Measurements from ENCODE around the gene CACNA1B.
A peak's percentile ranks its signal among the peaks of the same experiment; 100 is the strongest.

The CACNA1B gene

DNA sequence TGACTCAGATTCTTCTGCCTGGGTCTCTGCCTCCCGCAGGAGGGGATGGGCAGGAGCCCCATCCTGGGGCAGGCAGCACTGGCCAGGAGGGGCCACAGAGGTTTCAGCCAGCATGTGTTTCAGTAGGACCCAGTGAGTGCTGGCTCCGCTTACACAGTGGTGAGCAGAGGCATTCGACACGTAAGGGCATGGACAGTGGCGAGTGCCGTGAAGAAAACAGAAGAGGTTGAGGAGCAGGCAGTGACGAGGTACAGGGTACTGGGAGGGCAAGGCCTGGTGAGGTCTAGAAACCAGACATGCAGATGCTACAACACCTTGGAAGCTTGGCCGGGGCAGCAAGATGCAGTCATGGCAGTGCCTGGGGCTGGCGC, 41.5 kb downstream of the CACNA1B start:
- Mint-ChIP-seq H3K36me3 (ENCODE audit: low read depth) (no peaks in the 10 kb centered on the region), H3K9me3 (peaks cover 6% of the 10 kb centered on the region)

DNA sequence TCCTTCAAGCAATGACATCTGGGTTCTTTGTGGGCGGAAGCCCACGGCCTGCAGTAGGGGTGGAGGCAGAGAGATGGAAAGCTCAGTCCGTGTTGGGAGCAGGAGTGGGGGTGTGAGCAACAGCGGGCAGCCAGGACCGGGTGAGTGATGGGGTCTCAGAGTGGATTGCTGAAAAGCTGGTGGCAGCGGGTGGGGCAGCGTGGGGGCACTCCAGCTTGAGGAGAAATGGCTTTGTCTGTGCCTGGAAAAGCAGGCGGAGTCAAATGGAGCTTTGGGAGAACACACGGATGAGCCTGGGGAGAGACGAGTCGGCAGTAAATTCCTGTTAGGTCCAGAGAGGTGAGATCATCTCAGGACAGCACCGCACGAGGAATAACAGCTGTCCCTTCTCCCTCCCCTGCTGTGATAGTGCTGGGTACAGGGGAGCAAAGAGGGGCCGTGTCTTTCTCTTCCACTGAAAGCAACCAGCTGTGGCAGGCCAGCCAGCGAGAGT, 42.1 kb downstream of the CACNA1B start:
- Mint-ChIP-seq H3K27me3 (ENCODE audit: low read depth) (peaks cover 9% of the 10 kb centered on the region), H3K36me3 (ENCODE audit: low read depth) (no peaks in the 10 kb centered on the region), H3K27ac (no peak overlapping the region), H3K9me3 (peaks cover 6% of the 10 kb centered on the region), H3K4me1 (peaks cover 25% of the 10 kb centered on the region), H3K4me3 (no peak overlapping the region)
- TF ChIP-seq, protein P1, sequence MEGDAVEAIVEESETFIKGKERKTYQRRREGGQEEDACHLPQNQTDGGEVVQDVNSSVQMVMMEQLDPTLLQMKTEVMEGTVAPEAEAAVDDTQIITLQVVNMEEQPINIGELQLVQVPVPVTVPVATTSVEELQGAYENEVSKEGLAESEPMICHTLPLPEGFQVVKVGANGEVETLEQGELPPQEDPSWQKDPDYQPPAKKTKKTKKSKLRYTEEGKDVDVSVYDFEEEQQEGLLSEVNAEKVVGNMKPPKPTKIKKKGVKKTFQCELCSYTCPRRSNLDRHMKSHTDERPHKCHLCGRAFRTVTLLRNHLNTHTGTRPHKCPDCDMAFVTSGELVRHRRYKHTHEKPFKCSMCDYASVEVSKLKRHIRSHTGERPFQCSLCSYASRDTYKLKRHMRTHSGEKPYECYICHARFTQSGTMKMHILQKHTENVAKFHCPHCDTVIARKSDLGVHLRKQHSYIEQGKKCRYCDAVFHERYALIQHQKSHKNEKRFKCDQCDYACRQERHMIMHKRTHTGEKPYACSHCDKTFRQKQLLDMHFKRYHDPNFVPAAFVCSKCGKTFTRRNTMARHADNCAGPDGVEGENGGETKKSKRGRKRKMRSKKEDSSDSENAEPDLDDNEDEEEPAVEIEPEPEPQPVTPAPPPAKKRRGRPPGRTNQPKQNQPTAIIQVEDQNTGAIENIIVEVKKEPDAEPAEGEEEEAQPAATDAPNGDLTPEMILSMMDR (IDR thresholded peaks at IDR 0.05; ENCODE audit: unreplicated experiment in 3 of 3), result no peak

More for the DNA sequence above, 41.5 kb downstream of the CACNA1B start:
- H3K27me3 Mint-ChIP-seq (ENCODE audit: low read depth), result peaks cover 9% of the 10 kb centered on the region
- TF ChIP-seq, protein P1 (IDR thresholded peaks at IDR 0.05; ENCODE audit: unreplicated experiment in 3 of 3), result no peak
- H3K27ac Mint-ChIP-seq, result peak overlapping the region in 1 of 3 experiments; percentile 22
- H3K4me3 Mint-ChIP-seq, result no peak overlapping the region
- peaks cover 25% of the 10 kb centered on the region for H3K4me1 Mint-ChIP-seq

- H3K27ac Mint-ChIP-seq, result no peak overlapping the region
- TF ChIP-seq, protein P1 (IDR thresholded peaks at IDR 0.05; ENCODE audit: unreplicated experiment in 3 of 3), result no peak
- peaks cover 9% of the 10 kb centered on the region for H3K27me3 Mint-ChIP-seq (ENCODE audit: low read depth)
- H3K4me1 Mint-ChIP-seq, result peaks cover 25% of the 10 kb centered on the region
- no peak overlapping the region for H3K4me3 Mint-ChIP-seq
- peaks cover 10% of the 10 kb centered on the region for H3K9me3 Mint-ChIP-seq
- no peaks in the 10 kb centered on the region for H3K36me3 Mint-ChIP-seq (ENCODE audit: low read depth)
Measured at GRCh38 chr9:137920753-137921152, 43.2 kb downstream of the CACNA1B start.

DNA sequence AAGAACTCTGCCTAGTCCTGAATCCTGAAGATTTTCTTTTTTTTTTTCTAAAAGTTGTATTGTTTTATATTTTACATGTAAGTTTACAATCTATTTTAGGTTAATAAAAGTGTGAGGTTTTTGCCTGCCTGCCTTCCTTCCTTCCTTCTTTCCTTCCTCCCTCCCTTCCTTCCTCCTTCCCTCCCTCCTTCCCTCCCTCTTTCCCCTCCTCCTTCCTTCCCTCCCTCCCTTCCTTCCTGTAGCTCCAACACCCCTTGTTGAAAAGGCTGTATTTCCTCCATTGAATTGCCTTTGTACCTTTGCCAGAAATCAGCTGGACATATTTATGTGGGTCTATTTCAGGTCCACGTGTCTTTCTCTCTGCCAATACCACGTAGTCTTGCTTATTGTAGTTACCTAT, 46.6 kb downstream of the CACNA1B start:
- H3K27ac Mint-ChIP-seq, result no peak overlapping the region
- no peaks in the 10 kb centered on the region for H3K36me3 Mint-ChIP-seq (ENCODE audit: low read depth)
- H3K4me3 Mint-ChIP-seq, result no peak overlapping the region
- H3K4me1 Mint-ChIP-seq, result peaks cover 6% of the 10 kb centered on the region
- peaks cover 26% of the 10 kb centered on the region for H3K9me3 Mint-ChIP-seq
- peaks cover 3% of the 10 kb centered on the region for H3K27me3 Mint-ChIP-seq (ENCODE audit: low read depth)
- TF ChIP-seq, protein P1 (IDR thresholded peaks at IDR 0.05; ENCODE audit: unreplicated experiment in 3 of 3), result no peak

DNA sequence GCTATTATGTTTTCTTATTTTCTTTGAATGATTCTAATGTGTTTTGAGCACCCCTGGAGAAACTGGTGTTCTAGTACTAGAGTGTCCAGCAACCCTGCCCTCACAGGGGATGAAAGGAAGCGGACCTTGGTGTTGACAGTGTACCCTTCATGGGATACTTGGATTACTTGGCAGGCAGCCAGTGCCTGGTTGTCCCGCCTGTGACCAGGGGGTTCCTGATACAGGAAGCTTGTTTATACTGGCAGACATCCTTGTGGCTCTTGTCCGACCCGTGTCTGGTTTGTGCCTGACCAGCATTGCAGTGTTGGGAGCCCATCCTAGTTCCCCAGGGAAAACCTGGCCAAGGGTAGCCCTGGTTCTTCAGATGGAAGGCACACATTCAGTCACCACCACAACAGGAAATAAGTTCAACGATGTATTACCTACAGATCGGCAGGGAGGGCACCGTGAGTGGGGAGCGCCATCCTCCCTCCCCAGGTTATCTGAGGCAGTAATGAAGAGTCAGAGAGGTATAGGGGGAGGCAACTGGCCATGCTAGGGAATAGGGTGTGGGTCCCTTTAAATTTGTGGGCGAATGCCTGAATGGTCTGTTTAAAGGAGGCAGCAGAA, 47.3 kb downstream of the CACNA1B start:
- H3K36me3 Mint-ChIP-seq (ENCODE audit: low read depth), result no peaks in the 10 kb centered on the region
- no peaks in the 10 kb centered on the region for H3K27me3 Mint-ChIP-seq (ENCODE audit: low read depth)
- no peak overlapping the region for H3K27ac Mint-ChIP-seq
- H3K4me1 Mint-ChIP-seq, result no peaks in the 10 kb centered on the region
- peaks cover 26% of the 10 kb centered on the region for H3K9me3 Mint-ChIP-seq
- no peak overlapping the region for H3K4me3 Mint-ChIP-seq
- TF ChIP-seq, protein P1 (IDR thresholded peaks at IDR 0.05; ENCODE audit: unreplicated experiment in 3 of 3), result no peak

- Mint-ChIP-seq H3K36me3 (ENCODE audit: low read depth) (no peaks in the 10 kb centered on the region), H3K4me3 (no peak overlapping the region), H3K4me1 (no peaks in the 10 kb centered on the region), H3K9me3 (peaks cover 61% of the 10 kb centered on the region), H3K27me3 (ENCODE audit: low read depth) (no peaks in the 10 kb centered on the region), H3K27ac (no peak overlapping the region)
- TF ChIP-seq, protein P1 (IDR thresholded peaks at IDR 0.05; ENCODE audit: unreplicated experiment in 3 of 3), result no peak
Measured at GRCh38 chr9:137943655-137944054, 66.1 kb downstream of the CACNA1B start.
